NOMO-1 treated with DMSO at 0.1 percent for 48 hours (cell line): ENCODE results near the gene UBE2J2.
"Not testable (repeated sequence)": the region's sequence is repeated elsewhere in the genome, so short reads cannot be mapped to it uniquely, and the experiment has no call there.

ENCODE experiments used
- DNase-seq: peaks from one replicate; lab custom pipeline; 2025; ENCODE audit not compliant: unreplicated experiment; lab: John Stamatoyannopoulos, UW

UBE2J2 gene

GRCh38 chr1:1259119-1259488 lies 14.6 kb downstream of the UBE2J2 start:
- DNase-seq = no peak

- no peak for DNase-seq
Observed at GRCh38 chr1:1256956-1257871, 16.4 kb downstream of the UBE2J2 start.

- no peak for DNase-seq
Observed at GRCh38 chr1:1255611-1256010, 18.0 kb downstream of the UBE2J2 start.

- DNase-seq = no peak
Observed at GRCh38 chr1:1255078-1255477, 18.6 kb downstream of the UBE2J2 start.

- DNase-seq = no peak
Observed at GRCh38 chr1:1254667-1254998, 19.0 kb downstream of the UBE2J2 start.

- DNase-seq = no peak
Observed at GRCh38 chr1:1253972-1254666, 19.5 kb downstream of the UBE2J2 start.

- DNase-seq = no peak
Observed at GRCh38 chr1:1253314-1253713, 20.3 kb downstream of the UBE2J2 start.

GRCh38 chr1:1250786-1251284 lies 22.8 kb downstream of the UBE2J2 start:
- no peak for DNase-seq

GRCh38 chr1:1248009-1248913 lies 25.4 kb downstream of the UBE2J2 start:
- DNase-seq = not testable (repeated sequence)

- DNase-seq = no peak
Observed at GRCh38 chr1:1247341-1247913, 26.2 kb downstream of the UBE2J2 start.

GRCh38 chr1:1246577-1247340 lies 26.9 kb downstream of the UBE2J2 start, which contains the start of gene C1QTNF12:
Gene C1QTNF12 (minus strand): TSS chr1:1246722. CDS start chr1:1246690, 32 bp downstream.
- DNase-seq = no peak

- no peak for DNase-seq
Observed at GRCh38 chr1:1245817-1246576, 27.7 kb downstream of the UBE2J2 start.

- DNase-seq = no peak
Observed at GRCh38 chr1:1245178-1245816, 28.4 kb downstream of the UBE2J2 start.

- no peak for DNase-seq
Observed at GRCh38 chr1:1244192-1244811, 29.4 kb downstream of the UBE2J2 start.

- no peak for DNase-seq
Observed at GRCh38 chr1:1243807-1244191, 29.9 kb downstream of the UBE2J2 start.

- no peak for DNase-seq
Observed at GRCh38 chr1:1243266-1243660, 30.4 kb downstream of the UBE2J2 start.

GRCh38 chr1:1242461-1243265 lies 31.0 kb downstream of the UBE2J2 start:
- DNase-seq = no peak
